ENCODE measurements around the gene TTLL11. TPM values are rescaled to one million over a fixed set of nuclear protein-coding genes. Genes with fewer than 3 reads are reported as not detected.

The TTLL11 gene
- total and polyA plus RNA-seq, 2 of the 8 experiments (the other 6 are each of a cell fraction or from before 2014, with no cell fraction given): 0.56 to 0.80 TPM

DNA sequence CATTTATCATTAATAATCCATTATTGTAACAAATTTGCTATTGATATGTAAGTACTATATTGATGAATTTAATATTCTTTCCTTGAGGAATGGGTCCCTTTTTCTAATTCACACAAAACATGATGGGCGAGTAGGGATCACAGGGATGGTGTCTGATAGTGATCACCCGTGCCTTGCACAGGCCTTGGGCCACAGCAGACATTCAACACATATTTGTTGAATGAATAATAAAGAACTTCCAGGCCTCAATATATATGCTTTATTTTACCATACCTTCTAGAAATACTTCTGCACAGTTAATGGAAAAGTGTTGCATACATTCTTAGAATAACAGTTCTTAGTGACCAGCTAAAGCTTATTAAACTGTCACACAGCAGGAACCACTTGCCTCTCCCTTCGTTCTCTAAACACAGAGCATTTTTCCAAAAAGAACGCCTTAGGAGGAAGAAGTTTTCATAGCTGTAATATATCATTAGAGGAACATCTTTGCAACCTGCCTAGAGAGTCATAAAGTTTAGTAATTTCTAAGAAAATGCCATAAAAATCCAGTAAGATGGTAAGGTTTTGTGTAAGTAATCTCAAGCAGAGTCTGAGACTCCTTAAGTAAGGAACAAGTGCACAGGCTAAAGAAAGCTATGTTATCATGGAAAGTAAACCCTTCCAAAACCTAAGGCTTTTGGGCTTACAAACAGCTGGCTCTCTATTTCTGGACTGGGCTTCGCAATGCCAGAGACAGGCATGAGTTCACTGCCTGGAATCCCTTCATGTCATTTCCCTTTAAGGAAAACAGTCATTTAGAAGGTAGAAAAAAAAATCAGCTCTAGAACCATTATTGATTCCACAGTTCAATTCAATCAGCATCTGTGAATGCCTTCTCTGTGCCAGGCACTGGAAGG, 17.7 kb downstream of the TTLL11 start:
- Histone ChIP-seq H4K91ac (replicated peaks; ENCODE audit: insufficient read length, low read length) (no peak overlapping the region), H3K4me3 (ENCODE audit: extremely low read depth in 1 of 4, insufficient read depth in 2 of 4, low read depth in 3 of 4, low read length in 4 of 4) (no peak overlapping the region), H3K36me3 (ENCODE audit: control insufficient read depth in 2 of 4, insufficient read depth in 4 of 4, low read length in 3 of 4) (no peaks in the 10 kb centered on the region), H3K9ac (replicated peaks in 1 of 4; ENCODE audit: extremely low read depth in 1 of 4, low read depth in 3 of 4, low read length in 3 of 4) (no peak overlapping the region), H3K4ac (replicated peaks; ENCODE audit: insufficient read length, low read depth, low read length) (no peak overlapping the region), H3K9me3 (ENCODE audit: insufficient read depth in 2 of 2, low read depth in 1 of 2, low read length in 1 of 2) (no peaks in the 10 kb centered on the region; a peak in 1 of 4 replicates), H3K4me1 (replicated peaks in 1 of 4; ENCODE audit: control insufficient read depth in 3 of 4, insufficient read depth in 4 of 4, low read length in 3 of 4) (no peaks in the 10 kb centered on the region; a peak in 1 of 7 replicates), H4K5ac (ENCODE audit: insufficient read length, low read depth, low read length) (no peak overlapping the region), H2BK12ac (ENCODE audit: low read depth, low read length) (no peak overlapping the region), H2BK120ac (replicated peaks; ENCODE audit: low read depth, low read length) (no peak overlapping the region), H3K23me2 (ENCODE audit: low read depth, low read length) (no peaks in the 10 kb centered on the region), H2BK5ac (ENCODE audit: low read depth, low read length) (no peak overlapping the region), H4K8ac (ENCODE audit: extremely low read depth, insufficient read depth, low read length) (no peak overlapping the region), H3K56ac (replicated peaks; ENCODE audit: insufficient read length, low read depth, low read length) (no peak overlapping the region), H4K20me1 (replicated peaks in 1 of 2; ENCODE audit: control insufficient read depth in 1 of 2, insufficient read depth in 2 of 2, low read length in 2 of 2) (no peaks in the 10 kb centered on the region), H2AFZ (ENCODE audit: low read length) (no peak overlapping the region), H3K18ac (ENCODE audit: extremely low read depth, low read length) (no peak overlapping the region), H2BK20ac (ENCODE audit: low read length) (no peak overlapping the region), H3K4me2 (ENCODE audit: insufficient read depth in 1 of 2, low read depth in 2 of 2, low read length in 2 of 2) (no peak overlapping the region), H3K79me1 (ENCODE audit: low read depth, low read length) (no peaks in the 10 kb centered on the region), H2AK5ac (ENCODE audit: low read depth, low read length) (no peak overlapping the region), H3K79me2 (ENCODE audit: control insufficient read depth in 1 of 2, insufficient read depth in 2 of 2, low read length in 2 of 2) (no peaks in the 10 kb centered on the region), H3K14ac (ENCODE audit: insufficient read length) (no peak overlapping the region), H3K27me3 (replicated peaks in 1 of 4; ENCODE audit: control insufficient read depth in 3 of 4, extremely low read depth in 1 of 4, insufficient read depth in 3 of 4, low read length in 3 of 4) (no peaks in the 10 kb centered on the region), H3K27ac (ENCODE audit: low read depth, low read length) (no peak overlapping the region), H2BK15ac (ENCODE audit: low read length) (no peak overlapping the region), H3K23ac (ENCODE audit: insufficient read length) (no peak overlapping the region)
- 89% methylated on average over 5 of the region's 5 CpGs; no CpG with 5 or more reads in 1 of the 2 experiments for WGBS, 2 experiments (ENCODE audit: extremely low coverage in 1 of 2, insufficient coverage in 1 of 2, insufficient read length in 1 of 2, insufficient replicate concordance in 2 of 2, low coverage in 1 of 2, low lambda C conversion rate in 2 of 2, missing lambda C conversion rate in 1 of 2)
- POLR2A ChIA-PET (ENCODE audit: partially characterized antibody): no interaction called here
- FAIRE-seq: no peak
- no peak for DNase-seq (ENCODE audit: low read depth in 1 of 2, low spot score in 2 of 2)
- CTCF ChIA-PET (ENCODE audit: partially characterized antibody): no interaction called here
- no peak for TF ChIP-seq HDAC6 (IDR thresholded peaks at IDR 0.05; ENCODE audit: low read depth, low read length)
- TF ChIP-seq JUN (IDR thresholded peaks at IDR 0.05; ENCODE audit: low read depth, low read length): no peak
- no peak for TF ChIP-seq CBX8 (IDR thresholded peaks at IDR 0.05; ENCODE audit: borderline replicate concordance, low read depth, low read length)
- no peak for TF ChIP-seq RFX5 (IDR thresholded peaks at IDR 0.05; ENCODE audit: borderline replicate concordance, low read depth, low read length)
- TF ChIP-seq CTBP2 (IDR thresholded peaks at IDR 0.05; ENCODE audit: borderline replicate concordance, insufficient read depth, insufficient read length, low read length): no peak
- TF ChIP-seq RBBP5 (IDR thresholded peaks at IDR 0.05; ENCODE audit: borderline replicate concordance, low read depth, low read length): no peak
- TF ChIP-seq SUZ12 (IDR thresholded peaks at IDR 0.05; ENCODE audit: low read length): no peak
- no peak for TF ChIP-seq SP1 (IDR thresholded peaks at IDR 0.05; ENCODE audit: low read depth, low read length)
- TF ChIP-seq SP4 (IDR thresholded peaks at IDR 0.05; ENCODE audit: low read length): no peak
- TF ChIP-seq KDM5A (IDR thresholded peaks at IDR 0.05; ENCODE audit: low read length): no peak
- no peak for TF ChIP-seq ZNF274 (IDR thresholded peaks at IDR 0.05; ENCODE audit: borderline replicate concordance, extremely low read depth, low read length)
- TF ChIP-seq POLR2AphosphoS5 (IDR thresholded peaks at IDR 0.05; ENCODE audit: low read depth, low read length): no peak
- TF ChIP-seq JUND (IDR thresholded peaks at IDR 0.05; ENCODE audit: low read length): no peak
- no peak for TF ChIP-seq POLR2A (IDR thresholded peaks at IDR 0.05; ENCODE audit: control extremely low read depth in 1 of 2, low read depth in 2 of 2, low read length in 2 of 2)

All from H1 (cell line).